IMR-90 (cell line): ENCODE results near the gene PSD2. TPM values are rescaled to one million over a fixed set of nuclear protein-coding genes. Genes with fewer than 3 reads are reported as not detected.

Experiments used
- polyA plus RNA-seq, 3 experiments: library from polyadenylated mRNA; depleted of rRNA; stranded (reverse); fragments of >200 nt; gene quantifications; 2 replicates each; pipeline ENCODE4 v1.2.3, GENCODE V29; 2012; ENCODE audit warnings: low replicate concordance in 1 of 3
- total RNA-seq: library from RNA; depleted of rRNA; stranded (reverse); fragments of >200 nt; gene quantifications from 2 replicates; pipeline ENCODE4 v1.2.3, GENCODE V29; 2012
- TF ChIP-seq, protein P1 (sequence below): conservative IDR thresholded peaks from 2 replicates; pipeline ENCODE4 v1.5.1; 2012; ENCODE audit warnings: mild to moderate bottlenecking, low read depth, low read length, improper control_type of control experiment

PSD2 gene
- total and polyA plus RNA-seq, 2 of the 4 experiments (the other 2 are of a cell fraction), result 0.05 TPM; not detected in 1

DNA sequence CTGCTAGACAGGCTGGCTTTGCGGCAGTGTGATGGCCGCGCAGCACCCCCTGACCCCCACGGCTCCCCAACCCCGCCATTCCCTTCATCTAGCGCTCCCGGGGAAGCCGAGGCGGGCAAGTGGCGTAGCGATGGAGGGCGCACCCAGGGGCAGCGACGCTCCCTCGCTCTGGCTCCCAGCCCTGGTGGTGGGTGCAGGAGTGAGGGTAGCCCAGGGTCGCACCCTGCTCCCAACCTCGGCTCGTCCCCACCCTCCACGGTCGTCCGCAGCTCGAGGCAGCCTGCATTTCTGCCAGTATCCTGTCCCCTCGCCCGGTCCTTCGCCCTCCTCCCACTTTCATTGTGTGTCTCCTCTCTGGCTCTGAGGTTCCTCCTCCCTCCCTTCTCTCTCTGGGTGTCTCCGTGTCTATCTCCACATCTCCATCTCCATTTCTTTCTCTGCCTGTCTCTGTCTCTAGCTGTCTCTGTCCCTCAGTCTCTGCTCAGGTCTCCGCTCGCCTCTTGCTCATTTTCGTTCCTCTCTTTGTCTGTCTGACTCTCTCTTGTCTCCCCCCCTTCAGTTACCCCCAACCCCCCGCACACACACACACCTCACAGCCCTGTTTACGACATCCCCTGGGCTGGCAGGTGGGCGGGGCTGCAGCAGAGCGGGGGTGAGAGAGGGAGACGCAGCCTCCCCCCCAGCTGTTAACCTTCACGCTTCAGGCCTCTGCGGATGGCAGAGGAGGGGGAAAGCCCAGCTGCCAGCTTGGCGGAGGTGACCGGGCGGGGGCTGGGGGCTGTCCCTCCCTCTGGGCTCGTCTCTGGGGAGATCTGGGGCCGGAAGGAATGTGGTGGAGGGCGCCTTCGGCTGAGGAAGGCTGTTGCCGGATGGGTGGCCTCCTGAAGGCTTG, 48.7 kb upstream of the PSD2 start (continued):
- TF ChIP-seq, protein P1, sequence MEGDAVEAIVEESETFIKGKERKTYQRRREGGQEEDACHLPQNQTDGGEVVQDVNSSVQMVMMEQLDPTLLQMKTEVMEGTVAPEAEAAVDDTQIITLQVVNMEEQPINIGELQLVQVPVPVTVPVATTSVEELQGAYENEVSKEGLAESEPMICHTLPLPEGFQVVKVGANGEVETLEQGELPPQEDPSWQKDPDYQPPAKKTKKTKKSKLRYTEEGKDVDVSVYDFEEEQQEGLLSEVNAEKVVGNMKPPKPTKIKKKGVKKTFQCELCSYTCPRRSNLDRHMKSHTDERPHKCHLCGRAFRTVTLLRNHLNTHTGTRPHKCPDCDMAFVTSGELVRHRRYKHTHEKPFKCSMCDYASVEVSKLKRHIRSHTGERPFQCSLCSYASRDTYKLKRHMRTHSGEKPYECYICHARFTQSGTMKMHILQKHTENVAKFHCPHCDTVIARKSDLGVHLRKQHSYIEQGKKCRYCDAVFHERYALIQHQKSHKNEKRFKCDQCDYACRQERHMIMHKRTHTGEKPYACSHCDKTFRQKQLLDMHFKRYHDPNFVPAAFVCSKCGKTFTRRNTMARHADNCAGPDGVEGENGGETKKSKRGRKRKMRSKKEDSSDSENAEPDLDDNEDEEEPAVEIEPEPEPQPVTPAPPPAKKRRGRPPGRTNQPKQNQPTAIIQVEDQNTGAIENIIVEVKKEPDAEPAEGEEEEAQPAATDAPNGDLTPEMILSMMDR, result no peak
